ENCODE measurements around the gene EIF2S2. TPM values are rescaled to one million over a fixed set of nuclear protein-coding genes. Genes with fewer than 3 reads are reported as not detected.
A peak's percentile ranks its signal among the peaks of the same experiment; 100 is the strongest.

Gene EIF2S2
- total RNA-seq, 6 donors from 2014 or later, result 28.3 to 76.1 (median 50.3) TPM

GRCh38 chr20:34041226-34041625, 70.8 kb downstream of the EIF2S2 start:
- Histone ChIP-seq H3K27ac (no peak overlapping the region), H3K9me3 (no peaks in the 10 kb centered on the region), H3K4me1 (peaks cover 49 to 86% (median 65%) of the 10 kb centered on the region in 4 donors), H3K27me3 (no peaks in the 10 kb centered on the region), H3K4me3 (no peak overlapping the region), H3K36me3 (no peaks in the 10 kb centered on the region)
- WGBS, 2 donors, result 76 to 88% methylated on average over 4 of the region's 4 CpGs
- DNase-seq (no peak), ATAC-seq (ENCODE audit: low FRiP score in 2 of 2) (no peak)
- TF ChIP-seq POLR2AphosphoS5 (IDR thresholded peaks at IDR 0.05) (no peak), POLR2A (IDR thresholded peaks at IDR 0.05) (no peak), CTCF (IDR thresholded peaks at IDR 0.05) (no peak), EP300 (IDR thresholded peaks at IDR 0.05) (no peak)

GRCh38 chr20:34040300-34040995, 71.6 kb downstream of the EIF2S2 start:
- peak in 1 of 2 donors; percentile 38 for DNase-seq

More at GRCh38 chr20:34040300-34040995, 71.6 kb downstream of the EIF2S2 start:
- Histone ChIP-seq H3K27me3 (no peaks in the 10 kb centered on the region), H3K27ac (no peak overlapping the region), H3K4me1 (peaks cover 42 to 86% (median 62%) of the 10 kb centered on the region in 4 donors), H3K9me3 (no peaks in the 10 kb centered on the region), H3K36me3 (no peaks in the 10 kb centered on the region), H3K4me3 (no peak overlapping the region)
- WGBS, 2 donors, result 58 to 59% methylated on average over 7 to 9 of the region's 9 CpGs
- TF ChIP-seq CTCF (IDR thresholded peaks at IDR 0.05) (no peak), POLR2A (IDR thresholded peaks at IDR 0.05) (no peak), EP300 (IDR thresholded peaks at IDR 0.05) (no peak), POLR2AphosphoS5 (IDR thresholded peaks at IDR 0.05) (no peak)
- ATAC-seq (ENCODE audit: low FRiP score in 2 of 2), result peak in 1 of 2 donors; percentile 65

Small RNA genes within 50 kb of the gene (small RNA-seq; reads per million reads assigned to genes)
- 0 to 0.06 (median 0) reads per million in 4 donors for gene MIR4755

Other genes with a start within 250 kb of the EIF2S2 start
- gene RALY, start 118.3 kb downstream of the EIF2S2 start, total RNA-seq, result 100 to 1,000 TPM; 116 to 157 (median 147) TPM
- under 1 TPM in 2 of 6 donors, not detected in 4; 0.47 to 0.54 TPM for gene ASIP, start 129.2 kb upstream of the EIF2S2 start, total RNA-seq
- 10 to 100 TPM; 41.9 to 76.8 (median 58.6) TPM for gene AHCY, start 191.1 kb upstream of the EIF2S2 start, total RNA-seq